ENCODE results near the gene SIVA1.
"Not testable (repeated sequence)": the region's sequence is repeated elsewhere in the genome, so short reads cannot be mapped to it uniquely, and the experiment has no call there.

The SIVA1 gene

GRCh38 chr14:104734991-104735779, 17.8 kb upstream of the SIVA1 start:
- no peak for DNase-seq

- DNase-seq, result no peak
Measured at GRCh38 chr14:104735830-104736642, 16.9 kb upstream of the SIVA1 start.

GRCh38 chr14:104738375-104739019, 14.4 kb upstream of the SIVA1 start:
- no peak for DNase-seq

- no peak for DNase-seq
Measured at GRCh38 chr14:104739026-104739425, 13.9 kb upstream of the SIVA1 start.

GRCh38 chr14:104739546-104740516, 13.1 kb upstream of the SIVA1 start:
- no peak for DNase-seq

GRCh38 chr14:104741108-104741802, 11.7 kb upstream of the SIVA1 start:
- no peak for DNase-seq

- DNase-seq, result no peak
Measured at GRCh38 chr14:104741803-104742251, 11.1 kb upstream of the SIVA1 start.

- DNase-seq, result no peak
Measured at GRCh38 chr14:104742586-104743455, 10.1 kb upstream of the SIVA1 start.

GRCh38 chr14:104743461-104744380, 9.2 kb upstream of the SIVA1 start:
- no peak for DNase-seq

- DNase-seq, result no peak
Measured at GRCh38 chr14:104744484-104744883, 8.5 kb upstream of the SIVA1 start.

GRCh38 chr14:104745431-104745830, 7.5 kb upstream of the SIVA1 start:
- DNase-seq, result no peak

- DNase-seq, result no peak
Measured at GRCh38 chr14:104746071-104746545, 6.8 kb upstream of the SIVA1 start.

GRCh38 chr14:104746934-104747481, 5.9 kb upstream of the SIVA1 start:
- no peak for DNase-seq

GRCh38 chr14:104747876-104748275, 5.1 kb upstream of the SIVA1 start:
- DNase-seq, result no peak

- DNase-seq, result no peak
Measured at GRCh38 chr14:104749111-104749649, 3.8 kb upstream of the SIVA1 start.

GRCh38 chr14:104750056-104750752, 2.7 kb upstream of the SIVA1 start:
- DNase-seq, result no peak

GRCh38 chr14:104750753-104751057, 2.2 kb upstream of the SIVA1 start:
- DNase-seq, result not testable (repeated sequence)

Measured in NCI-H2227 treated with DMSO at 0.1 percent for 48 hours (cell line).